K562 (cell line): ENCODE results near the gene LIMS1. TPM values are rescaled to one million over a fixed set of nuclear protein-coding genes. Genes with fewer than 3 reads are reported as not detected.
A peak's percentile ranks its signal among the peaks of the same experiment; 100 is the strongest.

ENCODE experiments used
- EP400 ChIP-seq: fragments of 450-650 bp; IDR thresholded peaks from 2 replicates; pipeline ENCODE4 v1.6.1; 2017; ENCODE audit warnings: antibody characterized with exemption, mild to moderate bottlenecking, moderate library complexity
- ETS2 ChIP-seq: IDR thresholded peaks from 2 replicates; pipeline ENCODE4 v1.6.1; 2016; ENCODE audit warnings: borderline replicate concordance, missing genetic modification characterization, mild to moderate bottlenecking, moderate library complexity, missing compliant biosample characterization; ENCODE audit not compliant: poor library complexity, severe bottlenecking
- FOXP1 ChIP-seq: sonication (generic); formaldehyde crosslinking; IDR thresholded peaks from 2 replicates; pipeline ENCODE4 v1.8.0; 2022; ENCODE audit warnings: mild to moderate bottlenecking, missing genetic modification reagents
- GMEB1 ChIP-seq: fragments of 250-450 bp; sonication (Bioruptor Pico); IDR thresholded peaks from 2 replicates; pipeline ENCODE4 v1.4.0; 2020; ENCODE audit warnings: mild to moderate bottlenecking
- GTF2E2 ChIP-seq: fragments of 200-800 bp; sonication (Bioruptor generic); IDR thresholded peaks from 2 replicates; pipeline ENCODE4 v1.6.1; 2016; ENCODE audit warnings: missing genetic modification characterization, missing compliant biosample characterization
- MBD1 ChIP-seq: fragments of 250-450 bp; sonication (Bioruptor Pico); IDR thresholded peaks from 2 replicates; pipeline ENCODE4 v1.8.0; 2022; ENCODE audit warnings: inconsistent platforms
- MEIS2 ChIP-seq: fragments of 450-650 bp; IDR thresholded peaks from 2 replicates; pipeline ENCODE4 v1.6.1; 2014; ENCODE audit warnings: mild to moderate bottlenecking; ENCODE audit not compliant: partially characterized antibody
- MYNN ChIP-seq, 2 experiments: sonication (generic); formaldehyde crosslinking in 1 of 2; IDR thresholded peaks; 2 replicates each; pipeline versions ENCODE4 v1.5.0 to v1.6.1; 2016 to 2020; ENCODE audit warnings: antibody characterized with exemption in 1 of 2, missing genetic modification reagents in 1 of 2
- NCOA6 ChIP-seq: fragments of 450-650 bp; IDR thresholded peaks from 2 replicates; pipeline ENCODE4 v1.6.1; 2017; ENCODE audit warnings: mild to moderate bottlenecking
- RBBP5 ChIP-seq: fragments of 200-600 bp; sonication (generic); IDR thresholded peaks from 2 replicates; pipeline ENCODE4 v1.6.1; 2012; ENCODE audit warnings: borderline replicate concordance, mild to moderate bottlenecking, low read length, control low read depth, inconsistent platforms; ENCODE audit not compliant: insufficient read depth, poor library complexity, severe bottlenecking
- RBM25 ChIP-seq: fragments of 200-400 bp; formaldehyde crosslinking; IDR thresholded peaks from 2 replicates; pipeline ENCODE4 v1.6.1; 2018; ENCODE audit warnings: low read length, low read depth, moderate library complexity; ENCODE audit not compliant: severe bottlenecking
- REST ChIP-seq, 2 experiments: fragments of 450-650 bp; formaldehyde crosslinking in 1 of 2; IDR thresholded peaks; 2 replicates each; pipeline versions ENCODE4 v1.4.0 to v1.6.1; 2014 to 2020; ENCODE audit warnings: mild to moderate bottlenecking in 2 of 2, borderline replicate concordance in 1 of 2, low read depth in 1 of 2
- ZBTB9 ChIP-seq: fragments of 450-650 bp; formaldehyde crosslinking; IDR thresholded peaks from 2 replicates; pipeline ENCODE4 v1.4.0; 2020; ENCODE audit warnings: mild to moderate bottlenecking, moderate library complexity
- polyA plus RNA-seq, 8 experiments: library from polyadenylated mRNA; depleted of rRNA in 4 of 8; stranded (reverse) in 5 of 8; unstranded in 3 of 8; fragments of >200 nt; fragmentation: Nextera tagmentation in 2 of 8; fragmentation: Illumina TruSeq in 1 of 8; extraction: Ambion mirVana in 2 of 8; extraction: Trizol in 1 of 8; gene quantifications; 2 replicates each; pipeline versions ENCODE4 v1.2.1 to v1.2.3, GENCODE V29; 2011 to 2014; ENCODE audit warnings: inconsistent platforms in 1 of 8, missing spikeins in 1 of 8
- total RNA-seq, 7 experiments: library from RNA; depleted of rRNA in 6 of 7; stranded (reverse); fragments of >200 nt in 6 of 7; fragmentation: Illumina TruSeq in 2 of 7; extraction: Trizol in 2 of 7; gene quantifications; 2 replicates each; pipeline versions ENCODE4 v1.2.1 to v1.2.3, GENCODE V29; 2011 to 2021; ENCODE audit warnings: low replicate concordance in 1 of 7

Gene LIMS1
- total and polyA plus RNA-seq, 9 of the 15 experiments (the other 6 are each of a cell fraction or from before 2014, with no cell fraction given), result 52.8 to 134 (median 81.0) TPM

- TF ChIP-seq ZBTB9 (CRISPR knock-in tag) (no peak), RBBP5 (peak; percentile 66), EP400 (no peak), MEIS2 (no peak), ETS2 (no peak), FOXP1 (no peak), MYNN (IDR thresholded peaks at IDR 0.05) (no peak), MYNN (CRISPR knock-in tag; IDR thresholded peaks at IDR 0.05) (no peak), REST (IDR thresholded peaks at IDR 0.05; ENCODE audit: borderline replicate concordance) (no peak), REST (CRISPR knock-in tag; IDR thresholded peaks at IDR 0.05; ENCODE audit: low read depth) (no peak), RBM25 (no peak), GMEB1 (no peak), NCOA6 (no peak), MBD1 (CRISPR knock-in tag) (no peak), GTF2E2 (tag) (peak; percentile 86)
These were observed 60.1 kb downstream of the LIMS1 start (continued) for GRCh38 chr2:108594132-108594981.
